Fibroblast of skin of left quadriceps (primary cell): ENCODE data around the gene UPF2.
"Not testable (repeated sequence)": the region's sequence is repeated elsewhere in the genome, so short reads cannot be mapped to it uniquely, and the experiment has no call there.

Source experiments
- DNase-seq, 2 experiments: peaks; one replicate each; pipeline ENCODE4 v3.0.0-alpha.2; 2013; ENCODE audit warnings: low read depth in 2 of 2

Gene UPF2

GRCh38 chr10:12042797-12043651 is at the start of gene UPF2:
Gene UPF2 (minus strand): TSS chr10:12042809. CDS start chr10:12035423, 7,386 bp downstream.
- DNase-seq, result peak; percentile 98

GRCh38 chr10:12091421-12091820 is 48.8 kb upstream of the UPF2 start:
- DNase-seq, result no peak

GRCh38 chr10:12088919-12089318 is 46.3 kb upstream of the UPF2 start:
- no peak for DNase-seq

- peak in 1 of 2 experiments; percentile 24 for DNase-seq
These were observed 39.4 kb upstream of the UPF2 start for GRCh38 chr10:12081879-12082557.

- DNase-seq, result no peak
These were observed 38.9 kb upstream of the UPF2 start for GRCh38 chr10:12081470-12081869.

GRCh38 chr10:12077580-12078180 is 35.1 kb upstream of the UPF2 start:
- no peak for DNase-seq

GRCh38 chr10:12073526-12073925 is 30.9 kb upstream of the UPF2 start:
- DNase-seq, result no peak

- DNase-seq, result not testable (repeated sequence)
These were observed 28.8 kb upstream of the UPF2 start for GRCh38 chr10:12071441-12071840.

GRCh38 chr10:12068449-12069269 is 26.1 kb upstream of the UPF2 start, which contains the start of gene DHTKD1:
Gene DHTKD1 (plus strand): TSS chr10:12068954. CDS start chr10:12069034, 80 bp downstream.
- DNase-seq, result peak; percentile 95 to 96

GRCh38 chr10:12067336-12067735 is 24.7 kb upstream of the UPF2 start:
- DNase-seq, result peak; percentile 32 to 37

GRCh38 chr10:12063483-12063818 is 20.8 kb upstream of the UPF2 start:
- no peak for DNase-seq

GRCh38 chr10:12062754-12063482 is 20.3 kb upstream of the UPF2 start:
- DNase-seq, result no peak

- DNase-seq, result no peak
These were observed 18.5 kb upstream of the UPF2 start for GRCh38 chr10:12061124-12061523.

GRCh38 chr10:12056748-12057147 is 14.1 kb upstream of the UPF2 start:
- no peak for DNase-seq

GRCh38 chr10:12055732-12056131 is 13.1 kb upstream of the UPF2 start:
- DNase-seq, result no peak

- no peak for DNase-seq
These were observed 8.6 kb upstream of the UPF2 start for GRCh38 chr10:12051241-12051640.

GRCh38 chr10:12050528-12050927 is 7.9 kb upstream of the UPF2 start:
- DNase-seq, result no peak

- no peak for DNase-seq
These were observed 5.9 kb upstream of the UPF2 start for GRCh38 chr10:12048547-12048946.

GRCh38 chr10:12045596-12045995 is 3.0 kb upstream of the UPF2 start:
- DNase-seq, result no peak

GRCh38 chr10:12042409-12042796 is 206 bp downstream of the UPF2 start:
- no peak for DNase-seq

- DNase-seq, result no peak
These were observed 722 bp downstream of the UPF2 start for GRCh38 chr10:12041766-12042408.
